Peyer's patch (tissue), 4 donors: ENCODE results near the gene RANBP3.

Source experiments
- CTCF ChIP-seq, 6 experiments: fragments of 450-650 bp in 4 of 6; fragments of 200-600 bp in 2 of 6; sonication (generic) in 1 of 6; IDR thresholded peaks; one replicate each; pipeline ENCODE4 v1.5.1; 2017 to 2019; ENCODE audit warnings: antibody characterized with exemption in 6 of 6, mild to moderate bottlenecking in 3 of 6, moderate library complexity in 1 of 6
- POLR2A ChIP-seq, 2 donors: fragments of 450-650 bp; IDR thresholded peaks; one replicate each; pipeline ENCODE4 v1.5.1; 2017; ENCODE audit warnings: antibody characterized with exemption in 2 of 2, mild to moderate bottlenecking in 2 of 2, moderate library complexity in 2 of 2

- no peak for TF ChIP-seq CTCF (IDR thresholded peaks at IDR 0.05)
- TF ChIP-seq POLR2A (IDR thresholded peaks at IDR 0.05): no peak
These were observed 25.5 kb downstream of the RANBP3 start for GRCh38 chr19:5952193-5953029.
